Adrenal gland (tissue), 5 donors: ENCODE measurements around the gene KAZN.

Experiments used
- POLR2A ChIP-seq, 2 donors: fragments of 450-650 bp; IDR thresholded peaks; one replicate each; pipeline ENCODE4 v1.6.1; 2017; ENCODE audit warnings: antibody characterized with exemption in 2 of 2, mild to moderate bottlenecking in 2 of 2, moderate library complexity in 1 of 2
- TF ChIP-seq, protein P1 (sequence below), 6 experiments: fragments of 450-650 bp in 4 of 6; fragments of 200-600 bp in 2 of 6; sonication (generic) in 1 of 6; IDR thresholded peaks; 1 replicate in 5 of 6; 2 replicates in 1 of 6; pipeline versions ENCODE4 v1.5.1 to v1.8.0; 2016 to 2021; ENCODE audit warnings: antibody characterized with exemption in 6 of 6, mild to moderate bottlenecking in 2 of 6, moderate library complexity in 1 of 6
- donor health status: DM: no; HTN: no; CAD: no.

GRCh38 chr1:14901371-14901954, 303.0 kb downstream of the KAZN start:
- TF ChIP-seq, protein P1, sequence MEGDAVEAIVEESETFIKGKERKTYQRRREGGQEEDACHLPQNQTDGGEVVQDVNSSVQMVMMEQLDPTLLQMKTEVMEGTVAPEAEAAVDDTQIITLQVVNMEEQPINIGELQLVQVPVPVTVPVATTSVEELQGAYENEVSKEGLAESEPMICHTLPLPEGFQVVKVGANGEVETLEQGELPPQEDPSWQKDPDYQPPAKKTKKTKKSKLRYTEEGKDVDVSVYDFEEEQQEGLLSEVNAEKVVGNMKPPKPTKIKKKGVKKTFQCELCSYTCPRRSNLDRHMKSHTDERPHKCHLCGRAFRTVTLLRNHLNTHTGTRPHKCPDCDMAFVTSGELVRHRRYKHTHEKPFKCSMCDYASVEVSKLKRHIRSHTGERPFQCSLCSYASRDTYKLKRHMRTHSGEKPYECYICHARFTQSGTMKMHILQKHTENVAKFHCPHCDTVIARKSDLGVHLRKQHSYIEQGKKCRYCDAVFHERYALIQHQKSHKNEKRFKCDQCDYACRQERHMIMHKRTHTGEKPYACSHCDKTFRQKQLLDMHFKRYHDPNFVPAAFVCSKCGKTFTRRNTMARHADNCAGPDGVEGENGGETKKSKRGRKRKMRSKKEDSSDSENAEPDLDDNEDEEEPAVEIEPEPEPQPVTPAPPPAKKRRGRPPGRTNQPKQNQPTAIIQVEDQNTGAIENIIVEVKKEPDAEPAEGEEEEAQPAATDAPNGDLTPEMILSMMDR (IDR thresholded peaks at IDR 0.05): no peak
- no peak for TF ChIP-seq POLR2A (IDR thresholded peaks at IDR 0.05)
